Retina (tissue), 1 donor: ENCODE data around the gene SPDYE17.
"Not testable (repeated sequence)": the region's sequence is repeated elsewhere in the genome, so short reads cannot be mapped to it uniquely, and the experiment has no call there.

Experiments used
- DNase-seq: peaks from one replicate; pipeline ENCODE4 v3.0.0-alpha.2; 2016

SPDYE17 gene

DNA sequence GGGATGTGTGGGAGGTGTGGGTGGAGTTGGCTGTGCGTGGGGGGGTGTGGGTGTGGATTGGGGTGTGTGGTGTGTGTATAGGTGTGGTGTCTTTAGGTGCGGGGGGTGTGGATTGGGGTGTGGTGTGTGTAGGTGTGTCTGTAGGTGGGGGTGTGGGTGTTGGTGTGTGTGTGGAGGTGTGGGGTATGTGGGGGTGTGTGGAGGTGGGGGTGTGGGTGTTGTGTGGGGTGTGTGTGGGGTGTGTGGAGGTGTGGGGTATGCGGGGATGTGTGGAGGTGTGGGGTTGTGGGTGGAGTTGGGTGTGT, 33.9 kb downstream of the SPDYE17 start:
- DNase-seq, result no peak

DNA sequence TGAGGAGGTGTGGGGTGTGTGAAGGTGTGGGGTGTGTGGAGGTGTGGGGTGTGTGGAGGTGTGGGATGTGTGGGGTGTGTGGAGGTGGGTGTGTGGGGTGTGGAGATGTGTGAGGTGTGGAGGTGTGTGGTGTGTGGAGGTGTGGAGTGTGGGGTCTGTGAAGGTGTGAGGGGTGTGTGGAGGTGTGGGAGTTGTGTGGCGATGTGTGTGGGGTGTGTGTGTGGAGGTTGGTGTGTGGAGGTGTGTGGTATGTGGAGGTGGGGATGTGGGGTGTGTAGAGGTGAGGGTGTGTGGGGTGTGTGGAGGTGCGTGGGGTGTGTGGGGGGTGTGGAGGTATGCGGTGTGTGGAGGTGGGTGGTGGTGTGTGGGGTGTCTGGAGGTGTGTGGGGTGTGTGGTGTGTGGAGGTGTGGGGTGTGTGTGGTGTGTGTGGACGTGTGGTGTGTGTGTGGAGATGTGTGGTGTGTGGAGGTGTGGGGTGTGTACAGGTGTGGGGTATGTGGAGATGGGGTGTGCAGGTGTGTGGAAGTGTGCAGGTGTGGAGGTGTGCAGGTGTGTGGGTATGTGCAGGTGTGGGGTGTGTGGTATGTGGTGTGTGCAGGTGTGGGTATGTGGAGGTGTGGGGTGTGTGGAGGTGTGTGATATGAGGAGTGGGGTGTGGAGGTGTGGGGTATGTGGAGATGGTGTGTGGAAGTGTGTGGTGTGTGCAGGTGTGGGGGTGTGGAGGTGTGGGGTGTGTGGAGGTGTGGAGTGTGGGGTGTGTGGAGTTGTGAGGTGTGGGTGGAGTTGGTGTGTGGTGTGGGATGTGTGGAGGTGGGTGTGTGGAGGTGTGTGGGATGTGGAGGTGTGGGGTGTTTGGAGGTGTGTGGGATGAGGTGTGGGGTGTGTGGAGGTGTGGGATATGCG, 34.5 kb downstream of the SPDYE17 start:
- DNase-seq, result no peak

DNA sequence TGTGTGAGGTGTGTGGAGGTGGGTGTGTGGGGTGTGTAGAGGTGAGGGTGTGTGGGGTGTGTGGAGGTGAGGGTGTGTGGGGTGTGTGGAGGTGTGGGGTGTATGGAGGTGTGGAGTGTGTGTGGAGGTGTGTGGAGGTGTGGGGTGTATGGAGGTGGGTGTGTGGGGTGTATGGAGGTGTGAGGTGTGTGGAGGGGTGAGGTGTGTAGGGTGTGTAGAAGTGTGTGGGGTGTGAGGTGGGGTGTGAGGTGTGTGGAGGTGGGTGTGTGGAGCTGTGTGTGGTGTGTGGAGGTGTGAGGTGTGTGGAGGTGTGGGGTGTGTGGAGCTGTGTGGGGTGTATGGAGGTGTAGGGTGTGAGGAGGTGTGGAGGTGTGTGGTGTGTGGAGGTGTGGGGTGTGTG, 35.2 kb downstream of the SPDYE17 start:
- DNase-seq, result not testable (repeated sequence)

DNA sequence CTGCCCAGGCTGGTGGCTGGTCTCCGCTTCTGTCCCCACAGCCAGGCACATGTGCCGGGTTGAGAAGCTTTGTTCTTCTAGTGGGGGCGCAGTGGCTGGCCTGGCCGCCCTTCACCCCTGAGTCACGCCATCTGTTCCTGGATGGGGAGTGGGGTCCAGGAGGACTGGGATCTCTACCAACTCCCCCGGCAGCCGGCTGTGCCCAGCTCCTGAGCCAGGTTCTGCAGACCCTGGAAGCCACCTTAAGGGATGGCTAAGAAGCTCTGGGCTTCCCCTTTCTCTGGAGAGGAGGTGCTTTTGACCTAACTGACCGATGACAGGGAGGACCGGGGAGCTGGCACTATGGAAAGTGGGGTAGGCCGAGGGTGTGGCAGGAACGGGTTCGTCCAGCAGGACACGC, 37.9 kb downstream of the SPDYE17 start:
- DNase-seq, result not testable (repeated sequence)

DNA sequence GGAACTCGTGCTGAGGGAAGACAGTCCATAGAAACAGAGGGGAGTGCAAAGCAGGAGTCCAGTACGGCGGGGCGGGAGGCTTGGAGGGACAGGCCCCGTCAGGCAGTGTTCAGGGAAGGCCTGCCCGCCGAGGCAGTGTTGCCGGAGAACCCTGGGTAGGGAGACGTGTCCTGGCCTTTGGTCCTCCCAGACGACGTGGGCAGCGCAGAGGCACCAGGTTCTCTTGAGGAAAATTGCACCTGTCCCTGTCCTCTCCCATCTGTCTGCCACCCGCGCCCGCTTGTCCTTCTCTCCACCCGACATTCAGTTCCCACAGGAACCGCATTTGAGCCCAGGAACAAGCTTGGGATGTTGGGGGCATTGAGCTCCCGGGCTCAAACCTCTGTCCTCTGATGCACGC, 38.3 kb downstream of the SPDYE17 start:
- DNase-seq, result not testable (repeated sequence)

DNA sequence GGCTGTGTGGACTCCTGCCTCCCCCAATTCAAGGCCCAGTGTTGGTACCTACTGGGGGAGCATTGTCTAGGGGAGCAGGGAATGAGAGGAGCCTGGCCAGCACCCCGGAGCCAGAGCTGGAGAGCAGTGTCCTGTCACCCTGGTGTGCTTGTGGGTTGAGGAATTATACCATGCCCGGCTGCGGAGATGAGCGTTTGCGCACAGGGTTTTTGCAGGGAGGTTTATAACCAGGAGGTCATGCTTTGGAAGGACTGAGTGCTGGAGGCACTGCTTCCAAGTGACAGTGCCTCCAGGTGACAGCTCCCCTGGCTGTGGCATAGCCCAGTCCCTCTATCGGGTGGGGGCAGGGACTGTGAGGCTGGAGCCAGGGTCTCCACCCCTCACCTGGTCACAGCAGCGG, 39.3 kb downstream of the SPDYE17 start:
- DNase-seq, result not testable (repeated sequence)

DNA sequence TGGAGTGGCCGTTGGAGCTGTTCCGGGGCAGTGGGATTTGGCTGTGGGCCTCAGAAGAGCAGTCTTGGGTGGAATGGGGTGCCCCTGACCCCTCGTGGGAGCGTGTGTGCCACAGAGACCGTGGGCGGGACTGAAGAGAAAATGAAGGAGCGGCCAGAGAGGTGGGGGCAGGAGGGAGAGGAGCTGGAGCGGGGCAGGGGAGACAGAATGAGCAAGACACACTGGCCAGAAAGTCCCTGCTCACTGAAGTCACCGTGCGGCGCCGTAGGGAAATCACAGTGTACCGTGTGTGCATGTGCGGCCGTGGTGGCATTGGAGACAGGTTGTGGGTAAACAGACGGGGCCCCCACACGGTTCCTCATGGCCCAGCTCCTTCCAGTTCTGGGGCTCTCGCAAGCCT, 40.0 kb downstream of the SPDYE17 start:
- not testable (repeated sequence) for DNase-seq

DNA sequence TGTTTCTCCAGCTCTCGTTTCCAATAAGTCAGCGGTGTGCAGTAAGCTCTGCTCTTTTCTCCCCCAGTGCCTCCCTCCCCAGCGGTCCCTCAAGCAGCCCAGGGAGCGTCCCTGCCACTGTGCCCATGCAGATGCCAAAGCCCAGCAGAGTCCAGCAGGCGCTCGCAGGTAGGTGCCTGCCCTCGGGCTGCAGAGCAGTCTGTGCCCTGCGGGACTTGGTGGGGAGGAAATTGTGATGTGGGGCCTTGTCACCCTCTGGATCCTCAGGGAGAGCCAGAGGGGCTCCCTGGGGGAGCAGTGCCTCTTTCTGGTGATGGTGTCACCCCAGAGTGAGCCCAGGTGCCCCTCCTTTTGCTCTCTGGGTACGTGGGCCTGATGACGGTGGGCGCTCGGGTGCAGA, 42.0 kb downstream of the SPDYE17 start:
- not testable (repeated sequence) for DNase-seq

DNA sequence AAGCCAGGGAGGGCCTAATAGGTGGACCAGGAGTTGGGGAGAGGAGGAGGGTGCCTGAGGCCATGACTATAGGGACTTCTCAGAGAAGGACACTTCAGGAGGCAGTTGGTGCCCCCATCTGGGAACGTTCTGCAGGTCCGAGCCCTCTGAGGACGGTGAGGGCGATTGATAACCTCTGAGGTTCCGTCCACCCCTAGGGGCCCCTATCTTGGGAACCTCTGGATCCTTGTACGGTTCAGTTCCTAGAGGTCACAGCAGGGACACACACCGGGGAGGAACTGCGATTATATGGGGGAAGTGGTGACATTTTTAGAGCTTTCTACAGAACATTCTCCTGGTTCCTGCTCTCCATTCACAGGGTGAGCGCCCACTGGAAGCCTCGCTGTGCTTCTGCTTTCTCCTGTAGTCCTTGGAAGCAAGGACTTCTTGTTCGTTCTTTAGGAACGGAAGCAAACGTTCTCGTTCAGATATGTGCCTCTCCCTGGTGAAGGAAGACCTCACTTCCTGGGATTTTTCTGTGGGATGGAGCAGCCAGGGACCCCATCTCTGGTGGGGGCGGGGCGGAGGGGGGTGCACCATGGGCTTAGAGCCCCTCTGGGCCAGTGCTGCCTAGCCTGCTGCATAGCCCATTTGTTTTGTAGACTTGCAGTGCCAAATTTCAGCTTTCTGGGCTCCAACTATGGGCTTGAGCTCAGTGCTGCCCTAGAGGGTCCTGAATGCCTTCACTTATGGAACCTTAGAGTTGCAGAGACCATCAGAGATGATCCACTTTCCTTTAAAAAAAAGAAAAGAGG, 46.0 kb downstream of the SPDYE17 start:
- not testable (repeated sequence) for DNase-seq

DNA sequence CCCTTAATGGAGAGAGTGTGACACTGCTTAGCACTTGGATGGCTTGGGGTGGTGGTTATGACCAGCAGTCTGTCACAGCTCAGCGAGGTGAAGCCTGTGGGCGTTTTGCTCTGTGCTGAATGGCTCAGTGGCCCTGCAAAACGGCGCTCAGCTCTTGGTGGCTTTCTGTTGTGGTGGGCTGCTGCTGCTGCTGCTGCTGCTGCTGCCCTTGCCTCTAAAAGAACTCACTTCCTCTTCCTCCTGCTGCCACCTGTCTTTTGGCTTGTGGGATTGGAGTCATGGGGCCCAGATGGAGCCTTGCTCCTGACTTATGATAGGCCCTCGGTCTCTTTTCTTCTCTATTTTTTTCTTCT, 47.4 kb downstream of the SPDYE17 start:
- DNase-seq, result not testable (repeated sequence)

DNA sequence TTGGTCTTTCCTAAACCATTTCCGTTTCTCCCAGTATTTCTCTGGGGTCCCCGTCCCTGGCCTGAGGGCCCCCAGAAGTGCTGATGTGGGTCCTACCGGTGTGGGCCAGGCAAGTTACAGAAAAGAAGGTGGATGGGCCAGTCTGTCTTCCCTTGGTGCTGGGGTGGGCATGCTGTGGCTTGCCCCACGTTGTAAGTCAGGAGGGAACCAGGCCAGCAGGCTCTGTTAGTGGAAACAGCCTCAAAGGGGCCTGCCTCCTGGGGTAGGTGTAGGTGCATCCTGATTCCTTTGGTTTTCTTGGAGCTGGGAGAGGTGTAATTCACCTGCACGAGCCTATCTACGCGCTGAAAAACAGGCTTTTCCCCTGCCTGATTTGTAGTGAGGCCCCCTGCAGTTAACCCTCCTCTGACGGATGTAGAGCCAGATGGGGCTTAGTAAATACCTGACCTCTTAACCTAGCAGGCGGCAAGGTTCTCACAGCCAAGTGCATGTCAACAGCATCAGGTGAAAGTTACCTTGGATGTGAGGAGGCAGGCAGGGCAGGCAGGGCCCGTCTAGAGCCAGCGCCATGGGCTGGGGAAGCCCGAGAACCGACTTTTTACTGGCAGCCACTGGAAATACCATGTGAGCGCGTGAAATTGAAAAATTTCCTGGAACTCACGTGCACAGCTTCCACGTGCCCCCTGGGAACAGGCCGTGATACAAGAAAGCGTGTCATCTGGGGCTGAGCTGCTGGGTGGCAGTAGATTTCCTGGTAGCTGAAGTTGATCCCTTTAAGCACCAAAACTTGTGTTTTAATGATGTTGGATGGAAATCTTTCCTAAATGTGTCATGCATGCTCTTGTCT, 48.0 kb downstream of the SPDYE17 start:
- not testable (repeated sequence) for DNase-seq

DNA sequence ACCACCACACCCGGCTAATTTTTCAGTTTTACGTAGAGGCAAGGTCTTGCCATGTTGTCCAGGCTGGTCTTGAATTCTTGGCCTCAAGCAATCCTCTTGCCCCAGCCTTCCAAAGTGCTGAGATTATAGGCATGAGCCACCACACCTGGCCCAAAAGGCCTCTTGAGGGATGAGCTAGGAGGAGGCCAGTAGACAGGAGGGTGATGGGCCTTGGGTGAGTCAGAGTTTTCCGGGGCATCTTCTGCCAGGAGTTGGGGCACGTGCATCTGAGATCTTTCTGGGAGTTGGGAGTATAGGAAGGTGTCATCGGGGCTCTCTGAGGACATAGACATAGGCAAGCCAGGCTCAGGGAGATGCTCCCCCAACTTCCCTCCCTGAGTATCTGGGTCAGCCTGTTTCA, 48.8 kb downstream of the SPDYE17 start:
- DNase-seq, result not testable (repeated sequence)

DNA sequence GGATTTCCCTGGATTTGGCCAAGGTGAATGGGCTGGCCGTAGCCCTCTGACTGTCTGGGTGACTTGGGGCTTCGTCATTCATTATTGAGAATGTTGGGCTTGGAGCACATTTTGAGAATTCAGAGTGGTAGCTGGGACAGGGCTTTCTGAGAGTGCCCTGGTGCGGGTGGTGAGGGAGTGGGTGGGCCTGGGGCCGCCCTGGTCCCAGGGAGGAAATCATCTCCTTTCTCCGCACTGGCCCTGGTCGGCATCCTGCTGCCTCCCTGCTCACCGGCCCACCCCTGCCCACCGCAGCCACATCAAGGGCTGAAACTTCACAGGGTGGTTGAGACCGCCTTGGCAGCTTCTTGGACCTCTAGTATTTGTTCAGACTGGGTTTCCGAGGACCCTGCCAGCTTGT, 49.7 kb downstream of the SPDYE17 start:
- DNase-seq, result not testable (repeated sequence)

DNA sequence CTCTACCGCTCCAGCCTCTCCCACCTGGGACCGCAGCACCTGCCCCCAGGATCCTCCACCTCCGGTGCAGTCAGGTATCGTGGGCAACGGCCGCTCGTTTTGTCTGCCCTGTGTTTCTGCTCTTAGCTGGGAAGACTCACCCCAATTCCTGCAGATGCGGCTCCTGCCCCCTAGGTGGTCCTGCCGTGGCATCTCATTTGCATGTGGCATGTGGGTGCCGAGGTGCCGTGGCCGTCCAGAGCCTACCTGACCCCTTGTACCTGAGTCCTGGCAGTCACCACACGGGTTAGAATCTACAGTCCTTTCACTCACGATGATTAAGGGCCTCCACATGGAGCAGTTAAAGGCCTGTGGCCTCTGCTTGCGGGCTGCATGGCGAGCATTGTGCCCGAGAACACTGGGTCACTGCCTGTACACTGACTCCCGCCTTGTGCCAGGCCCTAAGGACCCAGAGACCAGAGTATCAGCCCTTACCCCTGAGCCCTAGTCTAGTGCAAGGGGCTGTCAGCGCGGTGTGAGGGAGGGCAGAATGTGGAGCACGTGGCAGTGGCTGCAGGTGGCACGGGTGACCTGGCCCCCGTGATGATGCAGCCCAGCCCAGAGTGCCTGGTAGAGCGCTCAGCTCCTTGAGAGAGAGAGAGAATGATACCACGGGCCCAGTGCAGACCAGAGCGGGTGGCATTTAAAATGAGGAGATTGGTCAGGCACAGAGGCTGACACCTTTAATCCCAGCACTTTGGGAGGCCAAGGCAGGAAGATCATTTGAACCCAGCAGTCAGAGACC, 50.8 kb downstream of the SPDYE17 start:
- not testable (repeated sequence) for DNase-seq

DNA sequence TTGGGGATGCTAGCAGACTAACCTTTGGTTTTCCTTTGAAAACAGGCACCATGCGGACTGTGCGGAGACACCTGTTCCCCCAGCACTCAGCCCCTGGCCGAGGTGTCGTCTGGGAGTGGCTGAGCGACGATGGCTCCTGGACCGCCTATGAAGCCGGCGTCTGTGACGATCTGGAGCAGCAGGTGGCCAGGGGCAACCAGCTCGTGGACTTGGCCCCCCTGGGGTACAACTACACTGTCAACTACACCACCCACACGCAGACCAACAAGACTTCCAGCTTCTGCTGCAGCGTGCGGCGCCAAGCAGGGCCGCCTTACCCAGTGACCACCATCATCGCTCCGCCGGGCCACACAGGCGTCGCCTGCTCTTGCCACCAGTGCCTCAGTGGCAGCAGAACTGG, 51.6 kb downstream of the SPDYE17 start:
- DNase-seq, result not testable (repeated sequence)

DNA sequence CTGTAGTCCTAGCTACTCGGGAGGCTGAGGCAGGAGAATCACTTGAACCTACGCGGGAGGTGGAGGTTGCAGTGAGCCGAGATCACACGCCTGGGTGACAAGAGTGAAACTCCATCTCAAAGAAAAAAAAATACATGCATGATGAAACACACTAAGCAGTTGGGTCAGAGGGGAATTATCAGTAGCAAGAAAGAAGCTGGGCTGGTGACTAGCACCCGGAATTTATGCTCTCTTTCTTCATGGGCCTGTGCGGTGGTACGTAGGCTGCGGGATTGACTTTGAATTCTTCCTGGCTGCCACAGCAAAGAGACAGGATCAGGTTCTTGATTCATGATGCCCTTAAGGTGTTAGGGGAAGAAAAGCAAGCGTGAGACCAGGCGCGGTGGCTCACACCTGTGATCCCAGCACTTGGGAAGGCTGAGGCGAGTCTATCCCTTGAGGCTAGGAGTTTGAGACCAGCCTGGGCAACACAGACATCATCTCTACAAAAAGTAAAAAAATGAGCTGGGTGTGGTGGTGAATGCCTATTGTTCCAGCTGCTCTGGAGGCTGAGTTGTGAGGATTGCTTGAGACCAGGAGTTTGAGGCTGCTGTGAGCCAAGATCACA, 54.3 kb downstream of the SPDYE17 start:
- not testable (repeated sequence) for DNase-seq

DNA sequence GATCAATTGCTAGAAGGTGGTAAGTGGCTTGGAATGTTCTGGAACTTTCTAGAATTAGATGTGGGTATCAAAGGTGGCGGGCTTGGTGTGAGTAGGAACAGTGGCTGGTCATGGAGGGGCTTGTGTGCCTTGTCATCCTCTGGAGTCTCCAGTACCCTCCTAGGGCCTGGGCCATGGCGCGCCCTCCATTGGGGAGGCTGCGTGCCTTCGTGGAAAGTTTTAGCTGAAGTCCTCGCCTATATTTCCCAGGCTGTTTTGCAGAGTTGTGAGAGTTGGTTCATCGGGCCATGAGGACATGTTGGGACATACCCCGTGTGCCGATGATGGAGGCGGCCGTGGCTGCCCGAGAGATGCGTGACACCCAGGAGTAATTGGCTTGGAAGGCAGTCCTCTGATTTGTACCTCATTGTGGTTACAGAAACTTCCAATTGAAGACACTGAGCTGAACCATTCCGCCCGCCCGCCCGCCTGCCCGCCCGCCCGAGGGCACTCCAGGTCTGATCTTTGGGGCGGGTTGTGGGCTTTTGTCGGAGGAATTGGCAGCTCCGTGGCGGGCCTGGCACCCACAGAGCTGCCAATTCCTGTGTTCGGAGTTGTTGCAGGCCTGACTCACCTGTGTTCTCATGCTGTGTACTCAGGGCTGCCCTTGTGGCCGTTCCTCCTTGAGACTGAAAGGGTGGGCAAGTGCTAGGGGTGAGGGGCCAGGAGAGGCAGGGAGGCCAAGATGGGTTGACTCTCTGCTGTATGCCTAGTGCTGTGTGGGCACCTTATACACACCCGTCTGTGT, 57.2 kb downstream of the SPDYE17 start:
- DNase-seq, result not testable (repeated sequence)

DNA sequence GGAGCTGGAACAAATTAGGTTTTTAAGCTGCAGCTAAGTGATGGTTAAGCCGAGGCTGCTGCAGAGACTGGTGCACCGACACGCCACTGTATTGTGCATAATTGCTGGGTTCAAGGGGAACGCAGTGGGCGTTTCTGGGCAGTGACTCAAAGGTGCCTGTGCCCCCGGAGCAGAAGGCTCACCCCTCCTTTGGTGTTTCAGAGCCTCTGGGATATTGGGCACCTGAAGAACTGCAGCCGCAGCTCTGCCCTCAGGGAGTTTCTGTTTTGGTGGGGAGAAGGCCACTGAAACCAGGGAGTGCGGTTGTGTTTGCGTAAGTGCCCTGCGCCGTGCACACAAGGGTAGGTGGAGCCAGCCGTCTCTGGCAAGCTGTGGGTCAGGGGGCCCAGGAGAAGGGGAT, 57.8 kb downstream of the SPDYE17 start:
- DNase-seq, result not testable (repeated sequence)

DNA sequence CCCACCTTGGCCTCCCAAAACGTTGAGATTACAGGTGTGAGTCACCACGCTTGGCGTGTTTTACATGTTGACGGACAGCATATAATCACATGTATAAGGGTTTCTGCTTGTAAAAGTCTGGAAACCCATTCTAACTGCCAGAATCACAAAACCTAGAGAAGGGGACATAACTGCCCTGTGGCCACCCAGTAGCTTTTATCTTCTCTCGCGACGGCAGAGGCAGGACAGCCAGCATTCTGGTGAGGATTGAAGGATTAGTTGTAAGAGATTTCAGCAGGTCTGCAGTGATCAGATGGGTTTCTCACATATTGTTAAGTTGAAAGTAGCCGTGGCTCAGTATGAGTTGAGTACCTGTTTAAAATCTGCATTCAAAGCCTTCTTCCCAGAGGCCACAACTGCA, 59.8 kb downstream of the SPDYE17 start:
- not testable (repeated sequence) for DNase-seq
